ENCODE data around the gene NFIB.

Gene NFIB

GRCh38 chr9:14272927-14273528 is 40.9 kb downstream of the NFIB start:
- no peak for DNase-seq

GRCh38 chr9:14271093-14271673 is 42.8 kb downstream of the NFIB start:
- no peak for DNase-seq

GRCh38 chr9:14270358-14271092 is 43.4 kb downstream of the NFIB start:
- DNase-seq = no peak

GRCh38 chr9:14269916-14270315 is 44.0 kb downstream of the NFIB start:
- DNase-seq = no peak

GRCh38 chr9:14263707-14264483 is 50.0 kb downstream of the NFIB start:
- DNase-seq = no peak

- no peak for DNase-seq
Observed at GRCh38 chr9:14262827-14263226, 51.1 kb downstream of the NFIB start.

- DNase-seq = no peak
Observed at GRCh38 chr9:14261616-14262015, 52.3 kb downstream of the NFIB start.

GRCh38 chr9:14260101-14260500 is 53.8 kb downstream of the NFIB start:
- DNase-seq = no peak

GRCh38 chr9:14258660-14259239 is 55.2 kb downstream of the NFIB start:
- no peak for DNase-seq

- DNase-seq = no peak
Observed at GRCh38 chr9:14258156-14258555, 55.8 kb downstream of the NFIB start.

GRCh38 chr9:14256588-14256987 is 57.4 kb downstream of the NFIB start:
- no peak for DNase-seq

GRCh38 chr9:14251154-14252071 is 62.5 kb downstream of the NFIB start:
- no peak for DNase-seq

- DNase-seq = no peak
Observed at GRCh38 chr9:14250794-14251153, 63.2 kb downstream of the NFIB start.

- no peak for DNase-seq
Observed at GRCh38 chr9:14249527-14249926, 64.4 kb downstream of the NFIB start.

GRCh38 chr9:14248149-14248548 is 65.8 kb downstream of the NFIB start:
- DNase-seq = no peak

- DNase-seq = no peak
Observed at GRCh38 chr9:14247577-14247976, 66.4 kb downstream of the NFIB start.

GRCh38 chr9:14246951-14247350 is 67.0 kb downstream of the NFIB start:
- no peak for DNase-seq

- no peak for DNase-seq
Observed at GRCh38 chr9:14245901-14246525, 67.9 kb downstream of the NFIB start.

- no peak for DNase-seq
Observed at GRCh38 chr9:14243514-14244042, 70.4 kb downstream of the NFIB start.

GRCh38 chr9:14242150-14242805 is 71.7 kb downstream of the NFIB start:
- DNase-seq = no peak

GRCh38 chr9:14240537-14240936 is 73.4 kb downstream of the NFIB start:
- DNase-seq = no peak
